PC-9 (cell line): ENCODE results near the gene GAPDH. TPM values are rescaled to one million over a fixed set of nuclear protein-coding genes. Genes with fewer than 3 reads are reported as not detected.
"Not testable (repeated sequence)": the region's sequence is repeated elsewhere in the genome, so short reads cannot be mapped to it uniquely, and the experiment has no call there.

Experiments
- BruUV-seq: library from RNA; stranded (reverse); fragments of 400-500 nt; replicated peaks from 2 replicates; lab custom pipeline; 2021; lab: Mats Ljungman, UMichigan
- CTCF ChIA-PET: fragments of 300-600 bp; sonication (Branson Sonifier 250); formaldehyde crosslinking; loops from one replicate; lab custom pipeline; 2022; ENCODE audit warnings: antibody characterized with exemption; lab: Charles Lee
- POLR2A ChIA-PET: fragments of 300-600 bp; sonication (Branson Sonifier 250); formaldehyde crosslinking; loops from one replicate; lab custom pipeline; 2022; ENCODE audit warnings: antibody characterized with exemption; ENCODE audit not compliant: unreplicated experiment; lab: Charles Lee
- DNase-seq, 2 experiments: peaks; one replicate each; pipeline versions ENCODE4 v3.0.0 to v3.0.0-alpha.2; 2015 to 2022; ENCODE audit warnings: mixed read lengths in 1 of 2
- H2AFZ ChIP-seq: fragments of 200-600 bp; sonication (generic); 2 replicates; pipeline ENCODE4 v1.8.1; 2017; ENCODE audit warnings: antibody characterized with exemption
- H3F3A ChIP-seq: fragments of 200-600 bp; sonication (generic); 2 replicates; pipeline ENCODE4 v1.8.1; 2017; ENCODE audit warnings: antibody characterized with exemption, mild to moderate bottlenecking, low read depth; ENCODE audit not compliant: insufficient read depth
- H3K27ac ChIP-seq: fragments of 200-600 bp; sonication (generic); 2 replicates; pipeline ENCODE4 v1.6.1; 2016; ENCODE audit warnings: mixed run types
- H3K27me3 ChIP-seq: fragments of 200-600 bp; sonication (generic); 2 replicates; pipeline ENCODE4 v1.6.1; 2016; ENCODE audit warnings: low read depth, mixed run types; ENCODE audit not compliant: insufficient read depth
- H3K36me3 ChIP-seq: fragments of 200-600 bp; sonication (generic); 2 replicates; pipeline ENCODE4 v1.6.1; 2016; ENCODE audit warnings: low read depth, mixed run types
- H3K4me1 ChIP-seq: fragments of 200-600 bp; sonication (generic); replicated peaks from 2 replicates; pipeline ENCODE4 v1.6.1; 2016; ENCODE audit warnings: mixed run types; ENCODE audit not compliant: insufficient read depth
- H3K4me2 ChIP-seq: fragments of 200-600 bp; sonication (generic); 2 replicates; pipeline ENCODE4 v1.6.1; 2017; ENCODE audit warnings: mixed run types
- H3K4me3 ChIP-seq: fragments of 200-600 bp; sonication (generic); 2 replicates; pipeline ENCODE4 v1.6.1; 2016; ENCODE audit warnings: mixed run types
- H3K79me2 ChIP-seq: fragments of 200-600 bp; sonication (generic); 2 replicates; pipeline ENCODE4 v1.6.1; 2017; ENCODE audit warnings: low read depth, mixed run types
- H3K9me2 ChIP-seq: fragments of 200-600 bp; sonication (generic); 2 replicates; pipeline ENCODE4 v1.8.1; 2017; ENCODE audit warnings: mild to moderate bottlenecking; ENCODE audit not compliant: insufficient read depth
- H3K9me3 ChIP-seq: fragments of 200-600 bp; sonication (generic); 2 replicates; pipeline ENCODE4 v1.8.1; 2016; ENCODE audit warnings: low read depth; ENCODE audit not compliant: insufficient read depth
- H4K20me1 ChIP-seq: fragments of 200-600 bp; sonication (generic); 2 replicates; pipeline ENCODE4 v1.8.1; 2017; ENCODE audit not compliant: insufficient read depth
- EZH2 ChIP-seq: fragments of 200-600 bp; sonication (generic); IDR thresholded peaks from 2 replicates; pipeline ENCODE4 v1.8.0; 2017; ENCODE audit warnings: antibody characterized with exemption, low read depth
- intact Hi-C: fragments of 100-400 bp; cut with micrococcal nuclease; formaldehyde crosslinking; loops from one replicate; pipeline ENCODE4 v1.10.0; 2022; ENCODE audit not compliant: unreplicated experiment
- total RNA-seq: library from RNA; stranded (reverse); gene quantifications from 2 replicates; pipeline ENCODE4 v1.2.3, GENCODE V29; 2021
- TF ChIP-seq, protein P1 (sequence below): fragments of 200-600 bp; sonication (generic); conservative IDR thresholded peaks from 2 replicates; pipeline ENCODE4 v1.6.1; 2017; ENCODE audit warnings: mixed run types, antibody characterized with exemption, mild to moderate bottlenecking, moderate library complexity

The GAPDH gene
- total RNA-seq, 1 experiment from 2014 or later = 8,169 TPM

DNA sequence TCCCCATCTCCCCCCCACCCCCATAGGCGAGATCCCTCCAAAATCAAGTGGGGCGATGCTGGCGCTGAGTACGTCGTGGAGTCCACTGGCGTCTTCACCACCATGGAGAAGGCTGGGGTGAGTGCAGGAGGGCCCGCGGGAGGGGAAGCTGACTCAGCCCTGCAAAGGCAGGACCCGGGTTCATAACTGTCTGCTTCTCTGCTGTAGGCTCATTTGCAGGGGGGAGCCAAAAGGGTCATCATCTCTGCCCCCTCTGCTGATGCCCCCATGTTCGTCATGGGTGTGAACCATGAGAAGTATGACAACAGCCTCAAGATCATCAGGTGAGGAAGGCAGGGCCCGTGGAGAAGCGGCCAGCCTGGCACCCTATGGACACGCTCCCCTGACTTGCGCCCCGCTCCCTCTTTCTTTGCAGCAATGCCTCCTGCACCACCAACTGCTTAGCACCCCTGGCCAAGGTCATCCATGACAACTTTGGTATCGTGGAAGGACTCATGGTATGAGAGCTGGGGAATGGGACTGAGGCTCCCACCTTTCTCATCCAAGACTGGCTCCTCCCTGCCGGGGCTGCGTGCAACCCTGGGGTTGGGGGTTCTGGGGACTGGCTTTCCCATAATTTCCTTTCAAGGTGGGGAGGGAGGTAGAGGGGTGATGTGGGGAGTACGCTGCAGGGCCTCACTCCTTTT lies 2.7 kb downstream of the GAPDH start:
- Histone ChIP-seq H3K9me3 (no peaks in the 10 kb centered on the region), H3K79me2 (peaks cover 42% of the 10 kb centered on the region), H3K4me2 (peak overlapping the region; percentile 96), H3K27ac (peak overlapping the region; percentile 83), H3K4me3 (peak overlapping the region; percentile 97; the same call in 1 of the 2 replicates), H2AFZ (no peak overlapping the region), H3F3A (peaks cover 88% of the 10 kb centered on the region), H3K9me2 (no peaks in the 10 kb centered on the region), H3K27me3 (no peaks in the 10 kb centered on the region), H3K4me1 (peaks cover 42% of the 10 kb centered on the region), H3K36me3 (peaks cover 35% of the 10 kb centered on the region), H4K20me1 (peaks cover 45% of the 10 kb centered on the region)
- no peak for TF ChIP-seq EZH2
- TF ChIP-seq, protein P1, sequence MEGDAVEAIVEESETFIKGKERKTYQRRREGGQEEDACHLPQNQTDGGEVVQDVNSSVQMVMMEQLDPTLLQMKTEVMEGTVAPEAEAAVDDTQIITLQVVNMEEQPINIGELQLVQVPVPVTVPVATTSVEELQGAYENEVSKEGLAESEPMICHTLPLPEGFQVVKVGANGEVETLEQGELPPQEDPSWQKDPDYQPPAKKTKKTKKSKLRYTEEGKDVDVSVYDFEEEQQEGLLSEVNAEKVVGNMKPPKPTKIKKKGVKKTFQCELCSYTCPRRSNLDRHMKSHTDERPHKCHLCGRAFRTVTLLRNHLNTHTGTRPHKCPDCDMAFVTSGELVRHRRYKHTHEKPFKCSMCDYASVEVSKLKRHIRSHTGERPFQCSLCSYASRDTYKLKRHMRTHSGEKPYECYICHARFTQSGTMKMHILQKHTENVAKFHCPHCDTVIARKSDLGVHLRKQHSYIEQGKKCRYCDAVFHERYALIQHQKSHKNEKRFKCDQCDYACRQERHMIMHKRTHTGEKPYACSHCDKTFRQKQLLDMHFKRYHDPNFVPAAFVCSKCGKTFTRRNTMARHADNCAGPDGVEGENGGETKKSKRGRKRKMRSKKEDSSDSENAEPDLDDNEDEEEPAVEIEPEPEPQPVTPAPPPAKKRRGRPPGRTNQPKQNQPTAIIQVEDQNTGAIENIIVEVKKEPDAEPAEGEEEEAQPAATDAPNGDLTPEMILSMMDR = no peak
- ChIA-PET POLR2A (interaction anchor here (0.5 to 1.0 kb wide), 9 partner anchors 8 to 444 kb away, joined by 3 to 10 read pairs (median 4); partner anchors contain the start of gene SCNN1A), CTCF (interaction anchor here (0.5 to 1.0 kb wide), 14 partner anchors 8 to 1289 kb away, joined by 3 to 6 read pairs (median 4); partner anchors contain the start of gene SCNN1A)
- peak in 1 of 2 experiments; percentile 36 for DNase-seq
- intact Hi-C loops = loop anchor here (10.0 kb wide), 3 partner anchors 322 to 552 kb away; no protein-coding TSS in a partner anchor
- no TSS peak for BruUV-seq

DNA sequence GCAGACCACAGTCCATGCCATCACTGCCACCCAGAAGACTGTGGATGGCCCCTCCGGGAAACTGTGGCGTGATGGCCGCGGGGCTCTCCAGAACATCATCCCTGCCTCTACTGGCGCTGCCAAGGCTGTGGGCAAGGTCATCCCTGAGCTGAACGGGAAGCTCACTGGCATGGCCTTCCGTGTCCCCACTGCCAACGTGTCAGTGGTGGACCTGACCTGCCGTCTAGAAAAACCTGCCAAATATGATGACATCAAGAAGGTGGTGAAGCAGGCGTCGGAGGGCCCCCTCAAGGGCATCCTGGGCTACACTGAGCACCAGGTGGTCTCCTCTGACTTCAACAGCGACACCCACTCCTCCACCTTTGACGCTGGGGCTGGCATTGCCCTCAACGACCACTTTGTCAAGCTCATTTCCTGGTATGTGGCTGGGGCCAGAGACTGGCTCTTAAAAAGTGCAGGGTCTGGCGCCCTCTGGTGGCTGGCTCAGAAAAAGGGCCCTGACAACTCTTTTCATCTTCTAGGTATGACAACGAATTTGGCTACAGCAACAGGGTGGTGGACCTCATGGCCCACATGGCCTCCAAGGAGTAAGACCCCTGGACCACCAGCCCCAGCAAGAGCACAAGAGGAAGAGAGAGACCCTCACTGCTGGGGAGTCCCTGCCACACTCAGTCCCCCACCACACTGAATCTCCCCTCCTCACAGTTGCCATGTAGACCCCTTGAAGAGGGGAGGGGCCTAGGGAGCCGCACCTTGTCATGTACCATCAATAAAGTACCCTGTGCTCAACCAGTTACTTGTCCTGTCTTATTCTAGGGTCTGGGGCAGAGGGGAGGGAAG lies 3.5 kb downstream of the GAPDH start:
- ChIA-PET POLR2A (interaction anchor here (0.5 to 1.0 kb wide), 11 partner anchors 9 to 258 kb away, joined by 3 to 10 read pairs (median 4); partner anchors contain the start of gene SCNN1A), CTCF (interaction anchor here (0.5 to 1.0 kb wide), 15 partner anchors 9 to 1288 kb away, joined by 3 to 6 read pairs (median 3); partner anchors contain the start of gene SCNN1A)
- not testable (repeated sequence) for H3K9me2 ChIP-seq, BruUV-seq, H3K27me3 ChIP-seq, H3K9me3 ChIP-seq, H2AFZ ChIP-seq, H3K4me3 ChIP-seq
- Histone ChIP-seq H3K4me2 (peak overlapping the region; percentile 96; the same call in 1 of the 2 replicates), H3F3A (peaks cover 81% of the 10 kb centered on the region), H3K79me2 (peaks cover 36% of the 10 kb centered on the region), H3K36me3 (peaks cover 35% of the 10 kb centered on the region), H3K4me1 (peaks cover 35% of the 10 kb centered on the region), H3K27ac (peak overlapping the region; percentile 29), H4K20me1 (peaks cover 45% of the 10 kb centered on the region)
- TF ChIP-seq, protein P1 = peak; percentile 94
- intact Hi-C loops = loop anchor here (1.0 to 10.0 kb wide), 4 partner anchors 114 to 553 kb away; no protein-coding TSS in a partner anchor
- peak; percentile 75 to 82 for DNase-seq
